Activated CD8-positive, alpha-beta memory T cell treated with anti-CD3 and anti-CD28 coated beads for 1 hour (primary cell): ENCODE data around the gene GPR162.

ENCODE experiments used
- DNase-seq, 2 donors: peaks; one replicate each; pipeline ENCODE4 v3.0.0-alpha.2; 2020; ENCODE audit warnings: low read depth in 1 of 2; ENCODE audit errors: extremely low read depth in 1 of 2

The GPR162 gene

GRCh38 chr12:6787309-6787708 lies 34.3 kb upstream of the GPR162 start:
- no peak for DNase-seq

- DNase-seq: no peak
These were observed 32.4 kb upstream of the GPR162 start, which contains the start of gene CD4 for GRCh38 chr12:6788972-6789924. TSS of gene CD4 (plus strand) at chr12:6789528. CDS start at chr12:6800139, 10,611 bp downstream.

- no peak for DNase-seq
These were observed 31.0 kb upstream of the GPR162 start for GRCh38 chr12:6790496-6791150.

- DNase-seq: no peak
These were observed 29.6 kb upstream of the GPR162 start for GRCh38 chr12:6791931-6792520.

- DNase-seq: no peak
These were observed 29.0 kb upstream of the GPR162 start for GRCh38 chr12:6792522-6793201.

- no peak for DNase-seq
These were observed 26.5 kb upstream of the GPR162 start for GRCh38 chr12:6795088-6795487.

- no peak for DNase-seq
These were observed 25.0 kb upstream of the GPR162 start for GRCh38 chr12:6796576-6796975.

GRCh38 chr12:6799147-6799546 lies 22.5 kb upstream of the GPR162 start:
- no peak for DNase-seq

GRCh38 chr12:6807170-6807569 lies 14.5 kb upstream of the GPR162 start:
- no peak for DNase-seq

- DNase-seq: no peak
These were observed 12.6 kb upstream of the GPR162 start for GRCh38 chr12:6809056-6809455.

GRCh38 chr12:6810758-6811157 lies 10.9 kb upstream of the GPR162 start:
- no peak for DNase-seq

- DNase-seq: no peak
These were observed 8.3 kb upstream of the GPR162 start for GRCh38 chr12:6813363-6813762.

- DNase-seq: no peak
These were observed 5.0 kb upstream of the GPR162 start for GRCh38 chr12:6816598-6816997.

GRCh38 chr12:6817098-6817497 lies 4.5 kb upstream of the GPR162 start:
- DNase-seq: no peak

GRCh38 chr12:6817662-6818157 lies 3.9 kb upstream of the GPR162 start:
- DNase-seq: no peak

GRCh38 chr12:6818222-6818621 lies 3.4 kb upstream of the GPR162 start:
- no peak for DNase-seq

- DNase-seq: no peak
These were observed 3.0 kb upstream of the GPR162 start for GRCh38 chr12:6818645-6819044.

GRCh38 chr12:6819106-6820030 lies 2.3 kb upstream of the GPR162 start:
- DNase-seq: no peak

- DNase-seq: no peak
These were observed 1.5 kb upstream of the GPR162 start for GRCh38 chr12:6820166-6820565.
